C4-2B (cell line): ENCODE measurements around the gene CYFIP1.

Experiments used
- ZFX ChIP-seq: fragments of 450-650 bp; IDR thresholded peaks from 2 replicates; pipeline ENCODE4 v1.6.1; 2017
- TF ChIP-seq, protein P1 (sequence below): fragments of 450-650 bp; conservative IDR thresholded peaks from 2 replicates; pipeline ENCODE4 v1.5.1; 2017; ENCODE audit warnings: mild to moderate bottlenecking

DNA sequence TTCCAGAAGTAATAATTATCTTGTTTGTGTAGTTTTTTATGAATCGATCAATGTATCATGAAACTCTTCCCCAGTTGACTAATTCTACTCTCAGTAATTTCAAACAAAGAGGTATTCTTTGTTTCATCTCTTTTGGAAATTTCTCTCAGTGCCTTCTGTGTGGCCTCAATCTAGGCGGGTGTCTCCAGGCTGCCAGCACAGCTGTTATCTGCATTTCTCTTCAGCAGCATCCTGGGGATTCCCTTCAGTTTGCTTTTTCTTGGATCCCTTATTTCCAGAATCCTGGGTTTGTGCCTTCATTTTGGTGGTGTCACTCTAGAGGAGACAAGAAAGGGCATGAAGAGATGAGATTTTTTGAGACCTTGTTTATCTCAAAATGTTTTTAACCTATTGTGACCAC lies 119.0 kb downstream of the CYFIP1 start:
- TF ChIP-seq, protein P1, sequence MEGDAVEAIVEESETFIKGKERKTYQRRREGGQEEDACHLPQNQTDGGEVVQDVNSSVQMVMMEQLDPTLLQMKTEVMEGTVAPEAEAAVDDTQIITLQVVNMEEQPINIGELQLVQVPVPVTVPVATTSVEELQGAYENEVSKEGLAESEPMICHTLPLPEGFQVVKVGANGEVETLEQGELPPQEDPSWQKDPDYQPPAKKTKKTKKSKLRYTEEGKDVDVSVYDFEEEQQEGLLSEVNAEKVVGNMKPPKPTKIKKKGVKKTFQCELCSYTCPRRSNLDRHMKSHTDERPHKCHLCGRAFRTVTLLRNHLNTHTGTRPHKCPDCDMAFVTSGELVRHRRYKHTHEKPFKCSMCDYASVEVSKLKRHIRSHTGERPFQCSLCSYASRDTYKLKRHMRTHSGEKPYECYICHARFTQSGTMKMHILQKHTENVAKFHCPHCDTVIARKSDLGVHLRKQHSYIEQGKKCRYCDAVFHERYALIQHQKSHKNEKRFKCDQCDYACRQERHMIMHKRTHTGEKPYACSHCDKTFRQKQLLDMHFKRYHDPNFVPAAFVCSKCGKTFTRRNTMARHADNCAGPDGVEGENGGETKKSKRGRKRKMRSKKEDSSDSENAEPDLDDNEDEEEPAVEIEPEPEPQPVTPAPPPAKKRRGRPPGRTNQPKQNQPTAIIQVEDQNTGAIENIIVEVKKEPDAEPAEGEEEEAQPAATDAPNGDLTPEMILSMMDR, result no peak
- no peak for TF ChIP-seq ZFX
